GM04504 (cell line): ENCODE results near the gene RMDN2.
A peak's percentile ranks its signal among the peaks of the same experiment; 100 is the strongest.

ENCODE experiments used
- DNase-seq: peaks from one replicate; pipeline ENCODE4 v3.0.0-alpha.2; 2012; ENCODE audit warnings: low read depth

The RMDN2 gene, protein sequence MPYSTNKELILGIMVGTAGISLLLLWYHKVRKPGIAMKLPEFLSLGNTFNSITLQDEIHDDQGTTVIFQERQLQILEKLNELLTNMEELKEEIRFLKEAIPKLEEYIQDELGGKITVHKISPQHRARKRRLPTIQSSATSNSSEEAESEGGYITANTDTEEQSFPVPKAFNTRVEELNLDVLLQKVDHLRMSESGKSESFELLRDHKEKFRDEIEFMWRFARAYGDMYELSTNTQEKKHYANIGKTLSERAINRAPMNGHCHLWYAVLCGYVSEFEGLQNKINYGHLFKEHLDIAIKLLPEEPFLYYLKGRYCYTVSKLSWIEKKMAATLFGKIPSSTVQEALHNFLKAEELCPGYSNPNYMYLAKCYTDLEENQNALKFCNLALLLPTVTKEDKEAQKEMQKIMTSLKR

DNA sequence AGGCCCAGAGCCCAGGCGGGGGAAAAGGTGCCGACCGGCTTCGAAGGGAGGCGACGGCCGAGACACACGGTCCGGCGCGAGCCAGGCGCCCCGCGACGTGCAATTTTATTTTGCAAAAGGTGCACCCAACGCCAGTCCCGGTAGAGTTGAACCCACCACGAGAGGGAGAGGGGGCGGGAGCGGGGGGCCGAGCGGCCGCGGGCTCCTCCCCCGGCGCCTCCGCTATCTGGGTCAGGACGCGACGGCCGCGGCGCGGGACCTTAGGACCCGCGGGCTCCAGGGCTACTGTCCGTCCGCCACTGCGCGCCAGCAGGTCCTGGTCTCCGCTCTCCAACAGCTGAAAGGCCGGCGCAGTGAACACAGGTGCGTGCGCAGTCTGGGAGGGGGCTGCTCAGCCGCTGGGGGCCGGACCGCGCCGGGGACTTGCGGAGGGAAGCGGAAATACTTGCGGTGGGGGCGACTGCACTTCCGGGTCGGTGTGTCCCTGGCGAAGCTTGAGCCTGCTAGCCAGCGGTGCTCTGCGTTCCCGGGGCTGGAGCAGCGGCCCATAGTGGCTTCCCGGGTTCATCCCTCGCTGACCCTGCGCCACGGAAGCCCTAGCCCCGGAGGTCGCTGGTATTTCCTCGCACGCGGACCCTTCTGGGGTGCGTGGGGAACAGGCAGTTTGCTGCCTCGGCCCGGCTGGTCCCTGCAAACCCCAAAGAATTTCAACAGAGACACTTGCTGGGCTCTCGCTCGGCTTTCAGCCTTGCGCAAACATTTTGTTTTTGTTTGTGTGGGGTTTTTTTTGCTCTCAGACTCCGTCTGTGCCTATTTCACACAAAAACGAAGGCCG is at the start of gene RMDN2:
RMDN2 (plus strand) TSS at position 225 of the 835 bp plus-strand sequence. CDS start 3,991 bp downstream, outside the sequence.
- DNase-seq: peak; percentile 71

DNA sequence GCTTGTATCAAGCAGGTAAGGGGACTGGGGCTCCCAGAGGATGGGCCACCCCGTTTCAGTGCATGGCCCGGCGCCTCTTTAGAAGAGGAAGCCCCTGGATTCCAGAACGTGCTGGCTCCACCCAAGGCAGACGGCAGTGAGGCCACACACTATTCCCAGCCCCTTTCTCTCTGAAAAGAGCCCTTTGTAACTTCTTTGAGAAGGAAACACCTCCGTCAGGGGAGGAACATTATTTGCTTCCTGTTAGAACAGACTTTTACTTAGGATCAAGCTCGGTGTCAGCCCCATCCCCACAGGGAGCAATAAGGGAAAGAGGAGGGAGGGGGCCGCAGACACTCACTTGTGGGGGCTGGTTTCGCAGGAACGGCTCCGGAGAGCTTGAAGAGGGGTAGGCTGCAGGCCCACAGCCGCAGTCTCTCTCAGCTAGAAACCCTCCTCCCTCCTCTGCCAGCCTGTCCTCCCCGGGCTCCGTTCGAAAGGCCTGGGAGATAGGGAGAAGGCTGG is 49.6 kb upstream of the RMDN2 start:
- no peak for DNase-seq

DNA sequence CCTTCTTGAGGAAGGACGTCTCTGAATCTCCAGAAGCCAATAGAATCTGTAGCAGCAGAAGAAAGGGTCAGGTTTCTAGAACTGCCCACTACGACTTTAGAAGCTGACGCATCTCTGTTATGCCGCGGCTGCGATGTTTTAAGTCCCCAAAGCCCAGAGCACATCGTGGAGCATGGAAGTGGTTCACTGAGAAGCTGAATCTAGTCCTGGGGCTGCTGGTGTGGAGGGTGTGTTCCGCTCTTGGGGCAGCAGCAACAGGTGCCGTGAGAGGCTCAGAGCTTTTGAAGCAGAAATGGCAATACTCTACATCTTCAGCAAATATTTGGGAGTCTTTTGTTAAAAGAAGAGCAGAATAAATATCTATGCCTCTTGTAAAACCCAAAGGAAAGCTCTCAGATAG is 48.9 kb upstream of the RMDN2 start:
- no peak for DNase-seq

DNA sequence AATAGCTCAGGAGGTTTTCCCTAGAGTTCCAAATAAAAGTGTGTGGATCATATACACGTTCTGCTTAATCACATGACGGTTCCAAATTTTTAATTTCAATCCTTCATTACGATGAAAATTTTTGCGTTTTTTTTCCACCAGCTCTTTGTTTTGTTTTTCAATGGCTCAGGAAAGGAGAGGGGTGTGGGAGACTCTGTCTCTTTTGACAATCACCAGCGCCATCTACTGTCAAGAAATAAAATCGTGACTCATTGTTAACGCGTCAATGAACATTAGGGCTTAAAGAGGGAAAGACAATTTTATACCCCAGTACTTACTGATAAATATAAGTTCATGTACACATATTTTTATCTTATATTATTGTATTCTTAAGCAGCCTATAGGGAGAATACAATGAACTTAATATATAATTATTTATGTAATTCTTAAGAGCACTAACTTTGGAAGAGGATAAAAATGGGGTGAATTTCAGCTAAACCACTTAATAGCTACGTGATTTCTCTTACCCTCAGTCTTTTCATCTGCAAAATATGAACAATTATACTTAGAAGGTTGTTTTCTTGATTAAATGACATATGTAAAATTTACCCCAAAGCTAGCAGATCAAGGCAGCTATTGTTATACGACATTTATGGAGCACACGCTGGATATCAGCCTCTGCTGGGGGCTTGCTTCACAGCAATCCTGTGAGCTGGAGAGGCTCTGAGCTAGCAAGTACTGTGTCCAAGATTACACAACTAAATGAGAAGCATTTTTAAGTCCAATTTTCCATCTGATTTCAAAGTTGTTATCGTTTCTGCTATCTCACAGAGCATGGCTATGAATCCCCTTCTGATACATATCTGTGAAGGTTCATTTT is 47.4 kb upstream of the RMDN2 start:
- no peak for DNase-seq

DNA sequence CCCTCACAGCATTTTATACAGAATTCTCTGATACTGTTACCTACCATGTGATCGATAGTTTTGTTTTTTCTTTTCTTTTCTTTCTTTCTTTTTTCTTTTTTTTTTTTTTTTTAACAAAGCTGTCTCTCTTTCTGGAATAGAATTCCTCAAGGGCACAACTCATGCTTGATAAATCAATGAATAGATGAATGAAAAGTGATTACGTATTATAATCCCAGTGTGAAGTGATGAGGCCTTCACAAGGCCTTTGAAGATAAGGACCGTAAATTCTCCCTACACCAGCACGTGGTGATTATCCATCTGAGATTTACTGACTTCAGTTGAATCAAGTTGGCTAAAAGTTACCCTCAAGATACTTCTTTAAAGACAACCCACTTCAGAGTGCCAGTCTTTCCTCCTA is 46.6 kb upstream of the RMDN2 start:
- DNase-seq: no peak

DNA sequence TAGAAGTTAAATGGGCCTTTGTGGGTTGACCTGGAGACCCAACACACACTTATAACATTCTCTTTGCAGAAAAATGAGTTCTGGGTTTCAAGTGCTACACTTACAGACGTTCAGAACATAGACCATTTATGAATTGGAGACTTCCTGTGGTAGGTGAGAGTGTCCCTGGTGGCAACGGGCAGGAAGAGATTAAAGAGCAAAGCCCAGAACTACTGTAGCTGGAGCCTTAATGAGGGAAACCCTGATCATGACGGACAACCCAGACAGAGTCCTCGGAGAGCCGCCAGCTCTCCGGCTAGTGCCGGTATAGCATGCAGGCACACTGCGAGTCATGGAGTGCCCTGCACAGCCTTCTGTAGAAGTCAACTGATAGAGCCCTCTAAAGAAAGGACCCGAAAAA is 44.5 kb upstream of the RMDN2 start:
- no peak for DNase-seq

DNA sequence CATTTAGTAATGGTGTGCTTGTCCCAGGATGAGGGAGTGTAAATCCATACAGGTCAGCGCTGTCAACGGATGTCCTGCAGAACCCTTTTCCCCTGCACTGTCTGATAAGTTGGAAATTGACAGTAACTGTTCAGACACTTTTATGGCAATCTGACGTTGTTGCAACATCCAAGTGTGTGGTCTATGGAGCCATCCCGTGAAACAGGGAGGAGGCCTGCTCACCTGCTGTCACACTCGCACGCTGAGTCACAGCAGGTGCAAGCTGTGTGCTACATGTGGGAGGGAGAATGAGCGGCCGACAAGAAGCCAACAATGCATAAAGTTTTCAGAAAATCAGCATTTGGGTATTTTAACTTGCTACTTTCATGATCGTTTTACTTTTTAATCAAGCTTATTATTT is 43.7 kb upstream of the RMDN2 start:
- no peak for DNase-seq

DNA sequence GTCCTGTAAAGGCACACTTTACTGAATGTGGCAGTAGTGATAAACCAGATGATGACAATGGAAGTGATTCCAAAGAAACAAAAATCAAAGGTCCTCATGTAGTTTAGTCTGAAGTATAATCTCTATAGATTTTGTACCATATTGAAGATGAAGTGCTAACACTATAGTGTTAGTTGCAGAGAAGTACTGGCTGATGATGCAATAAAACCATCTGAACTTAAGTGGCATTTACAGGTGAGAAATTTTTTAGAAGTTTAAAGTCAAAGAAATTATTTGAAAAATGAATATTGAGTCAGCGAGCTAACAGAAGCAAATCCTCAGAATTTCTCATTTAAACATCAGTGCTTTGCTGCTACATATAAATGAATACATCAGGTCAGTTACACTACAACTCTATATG is 43.1 kb upstream of the RMDN2 start:
- no peak for DNase-seq

DNA sequence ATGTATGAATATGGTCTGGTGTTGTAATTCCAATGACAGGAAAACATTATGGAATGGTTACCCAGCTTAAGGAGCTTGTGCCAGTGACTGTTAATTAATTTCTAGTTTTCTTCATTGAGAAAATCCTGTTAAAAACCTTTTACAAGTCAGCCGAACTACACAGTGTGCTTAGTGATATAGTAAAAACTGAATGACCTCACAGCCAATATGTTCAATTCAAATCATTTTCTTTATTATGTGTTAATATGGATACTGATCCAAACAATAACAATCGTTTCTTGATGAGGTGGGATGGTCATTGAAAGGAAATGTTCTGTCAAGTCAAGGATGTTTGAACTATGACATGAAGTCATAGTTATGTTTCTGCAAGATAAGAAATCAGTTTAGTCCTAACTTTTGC is 41.6 kb upstream of the RMDN2 start:
- DNase-seq: no peak

DNA sequence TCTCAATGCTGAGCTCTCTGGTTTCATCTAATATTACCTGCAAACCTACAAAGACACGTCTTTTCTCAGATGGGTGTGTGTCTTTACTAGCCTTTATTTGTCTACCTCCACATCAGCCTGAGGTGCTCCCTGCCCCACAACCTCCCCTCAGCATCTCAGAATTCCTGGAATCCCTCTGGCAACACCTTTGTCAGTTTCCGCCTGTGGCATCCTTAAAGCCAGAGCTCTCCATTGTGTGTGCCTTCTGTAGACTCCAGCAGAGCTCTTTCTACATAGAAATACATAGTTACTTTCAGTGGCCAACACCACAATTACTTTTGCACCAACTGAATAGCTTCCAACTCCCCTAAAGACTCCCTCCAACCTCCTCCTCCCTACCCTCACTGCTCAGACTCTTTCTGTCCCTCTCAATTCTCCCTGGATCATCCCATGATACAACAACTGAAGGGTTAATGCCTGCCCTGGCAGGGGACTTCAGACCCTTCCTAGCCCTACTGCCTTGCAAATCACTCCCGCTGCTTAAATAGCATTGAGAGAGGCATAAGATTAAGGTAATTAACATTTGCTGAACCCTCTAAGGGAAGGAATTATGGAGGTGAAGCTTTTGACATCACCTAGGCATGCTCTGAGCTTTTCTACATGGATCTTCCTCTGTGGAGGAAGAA is 39.6 kb upstream of the RMDN2 start:
- no peak for DNase-seq

DNA sequence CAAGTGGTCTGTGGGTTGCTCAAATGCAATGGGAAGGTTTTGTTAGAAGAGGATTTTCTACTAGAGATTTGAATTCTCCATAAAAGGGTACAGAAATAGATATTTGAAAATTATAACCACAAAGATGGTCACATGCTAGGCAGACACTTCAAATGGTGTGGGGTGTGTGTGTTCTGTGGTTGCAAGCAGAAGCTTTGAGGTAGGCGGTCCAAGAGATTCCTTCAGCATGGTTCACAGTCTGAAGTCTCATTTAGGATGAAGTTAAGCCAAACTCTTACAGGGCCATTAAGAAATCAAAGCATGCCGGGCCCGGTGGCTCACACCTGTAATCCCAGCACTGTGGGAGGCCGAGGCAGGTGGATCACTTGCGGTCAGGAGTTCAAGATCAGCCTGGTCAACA is 38.3 kb upstream of the RMDN2 start:
- peak; percentile 54 for DNase-seq

DNA sequence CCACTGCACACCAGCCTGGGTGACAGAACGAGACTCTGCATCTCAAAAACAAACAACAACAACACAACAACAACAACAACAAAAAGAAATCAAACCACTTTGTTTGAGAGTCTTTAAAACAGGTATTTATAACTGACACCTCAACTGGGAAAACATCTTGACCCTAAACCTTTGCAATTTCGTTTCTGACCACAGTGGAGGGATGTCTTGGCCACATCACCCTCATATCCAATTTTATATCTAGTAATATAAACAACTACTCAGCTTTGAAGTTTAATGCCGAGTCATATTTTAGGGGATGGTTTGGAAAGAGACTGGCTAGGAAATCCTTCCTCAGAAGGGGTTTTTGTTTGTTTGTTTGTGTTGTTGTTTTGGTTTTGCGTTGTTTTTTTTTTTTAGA is 37.8 kb upstream of the RMDN2 start:
- no peak for DNase-seq

DNA sequence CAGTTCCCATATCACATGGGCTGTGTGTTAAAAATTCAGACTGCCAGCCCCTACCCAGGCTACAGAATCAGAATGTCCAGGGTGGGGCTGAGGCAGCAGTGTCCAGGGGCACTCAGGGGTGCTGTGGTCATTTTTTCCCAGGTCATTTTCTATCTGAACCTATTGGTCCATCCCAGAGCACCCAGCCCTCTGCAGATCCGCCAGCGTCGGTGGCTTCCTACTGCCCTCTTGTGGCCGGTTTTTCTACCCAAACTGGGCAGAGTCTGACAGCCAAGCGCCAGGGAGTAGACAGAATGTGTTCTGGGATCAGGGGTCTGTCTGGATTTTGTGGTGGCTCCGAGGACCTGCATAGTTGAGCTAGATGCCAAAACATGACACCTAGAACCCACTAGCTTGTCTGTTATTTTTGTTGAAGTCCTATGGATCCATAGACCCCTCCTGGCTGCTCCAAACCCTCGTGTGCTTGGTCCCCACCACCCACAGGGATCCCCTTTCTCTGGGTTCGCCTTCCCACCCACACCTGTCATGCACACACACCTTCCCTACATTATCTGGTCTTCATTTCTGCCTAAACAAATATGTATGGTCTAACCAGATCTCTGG is 34.1 kb upstream of the RMDN2 start:
- peak; percentile 44 for DNase-seq

DNA sequence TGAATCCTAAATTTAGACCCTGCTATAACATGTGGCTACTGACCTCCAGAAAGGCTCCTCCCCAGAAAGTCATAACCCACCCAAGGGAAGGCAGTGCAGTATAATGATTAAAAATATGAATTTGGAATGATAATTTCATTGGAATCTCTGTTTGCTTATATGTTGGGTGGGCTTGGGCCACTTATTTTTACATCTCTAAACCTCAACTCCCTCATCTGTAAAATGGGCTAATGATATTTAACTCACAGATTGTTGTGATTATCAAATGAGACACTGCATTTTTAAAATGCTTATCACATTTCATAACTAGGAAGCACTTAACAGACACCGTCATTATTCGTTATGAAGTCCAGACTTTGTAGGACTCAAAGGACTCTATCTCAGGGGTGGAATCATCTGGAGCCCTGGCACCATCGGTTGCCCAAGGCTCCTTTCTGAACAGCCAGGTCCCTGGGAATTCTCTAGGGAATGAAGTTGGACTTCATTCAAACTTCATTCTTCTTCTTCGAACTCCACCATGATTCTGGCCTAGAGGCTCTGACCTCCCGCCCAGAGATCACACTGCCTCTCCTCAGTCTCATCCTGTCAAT is 33.1 kb upstream of the RMDN2 start:
- no peak for DNase-seq

DNA sequence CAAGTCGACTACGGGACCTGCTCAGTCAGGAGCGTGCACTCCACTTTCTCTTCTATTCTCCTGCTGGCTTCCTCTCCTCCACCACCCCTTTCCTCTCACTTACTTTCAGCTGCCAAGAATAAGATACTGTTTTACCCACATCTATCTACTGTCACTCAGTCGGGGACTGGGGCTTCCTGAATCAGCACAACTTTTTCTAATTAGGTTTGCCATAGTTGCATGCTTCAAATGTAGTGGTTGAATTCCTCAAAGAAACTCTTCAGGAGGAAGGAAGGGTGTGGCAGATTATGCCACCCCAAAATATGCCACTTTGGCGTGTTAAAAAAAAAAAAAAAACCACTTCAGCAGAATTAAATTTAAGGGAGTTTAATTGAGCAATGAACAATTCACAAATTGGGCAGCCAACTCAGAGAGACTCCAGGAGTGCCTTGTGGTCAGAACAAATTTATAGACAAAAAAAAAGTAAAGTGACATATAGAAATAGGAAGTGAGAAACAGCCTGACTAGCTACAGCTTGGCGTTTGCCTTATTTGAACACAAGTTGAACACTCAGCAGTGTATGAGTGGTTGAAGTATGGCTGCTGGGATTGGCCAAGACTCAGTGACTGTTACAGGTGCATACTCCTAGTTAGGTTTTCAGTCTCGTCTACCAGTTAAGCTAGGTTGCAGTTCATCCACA is 32.5 kb upstream of the RMDN2 start:
- DNase-seq: no peak

DNA sequence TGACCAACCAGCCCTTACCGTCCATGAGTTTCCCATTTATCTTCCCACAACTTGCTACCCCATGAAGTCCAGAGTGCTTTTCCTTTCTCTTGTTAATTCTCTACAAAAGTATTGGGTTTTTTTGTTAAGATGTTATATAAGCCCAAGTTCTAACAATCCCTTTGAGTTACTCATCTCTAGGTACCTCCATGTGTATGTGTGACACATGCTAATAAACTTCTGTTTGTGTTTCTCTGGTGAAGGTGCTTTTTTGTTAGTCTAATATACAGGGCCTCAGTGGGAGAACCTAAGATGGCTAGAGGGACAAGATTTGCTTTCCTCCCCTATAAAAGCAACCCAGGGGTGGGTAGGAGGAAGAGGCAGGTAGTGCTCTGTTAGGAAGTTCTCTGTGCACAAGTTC is 31.8 kb upstream of the RMDN2 start:
- no peak for DNase-seq

DNA sequence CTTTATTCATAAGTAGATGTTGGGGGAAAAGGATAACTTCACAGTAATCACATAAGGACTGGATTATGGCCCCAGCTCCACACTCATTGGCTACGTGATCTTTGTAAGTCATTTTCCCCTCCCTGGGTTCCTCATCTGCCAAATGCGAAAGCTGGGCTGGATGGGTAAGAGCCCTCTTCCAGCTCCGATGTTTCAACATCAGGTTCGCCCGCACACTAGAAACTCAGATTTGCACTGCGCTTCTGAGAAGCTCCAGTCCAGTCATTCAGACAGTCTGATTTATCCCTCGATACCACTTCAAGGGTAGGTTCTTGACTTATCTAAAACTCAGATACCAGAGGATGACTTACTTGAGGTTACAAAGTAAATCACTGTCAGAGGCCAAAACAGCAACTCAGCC is 31.0 kb upstream of the RMDN2 start:
- no peak for DNase-seq

DNA sequence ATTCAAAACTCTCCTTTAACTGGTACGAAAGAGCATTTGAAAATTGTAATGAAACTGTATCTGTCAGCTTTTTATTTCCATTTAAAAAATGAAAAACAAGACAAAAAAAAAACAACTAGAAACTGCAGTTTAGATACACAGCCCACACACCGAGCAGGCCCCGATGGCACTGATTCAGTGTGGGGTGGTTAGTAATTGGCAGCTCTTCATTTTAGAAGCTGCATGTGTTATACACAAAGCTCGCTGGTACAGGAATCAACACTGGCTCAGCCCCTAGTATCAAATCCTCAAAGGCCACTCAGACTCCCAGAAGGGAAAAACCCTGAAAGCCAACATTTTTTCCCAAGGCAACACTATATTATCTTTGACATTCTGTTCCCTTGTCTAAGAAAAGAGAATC is 30.5 kb upstream of the RMDN2 start:
- DNase-seq: no peak

DNA sequence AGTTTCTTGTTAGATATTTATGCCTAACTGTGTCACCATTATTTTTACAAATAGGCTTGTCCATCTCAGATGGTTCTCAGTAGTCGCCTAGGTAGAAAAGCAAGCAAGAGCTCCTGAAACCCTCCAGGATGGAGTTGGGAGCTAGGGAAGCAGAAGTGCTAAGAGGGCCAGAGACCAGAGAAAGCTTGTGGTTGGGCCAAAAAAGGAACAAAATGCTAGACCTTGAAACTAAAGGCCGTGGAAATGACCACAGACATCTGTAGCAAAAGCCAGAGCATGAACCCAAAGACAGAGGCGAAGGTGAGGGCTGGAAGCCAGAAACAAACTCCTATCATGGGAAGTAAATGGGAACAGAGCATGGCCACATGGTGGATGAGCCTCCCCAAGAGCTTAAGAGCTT is 29.9 kb upstream of the RMDN2 start:
- DNase-seq: no peak

DNA sequence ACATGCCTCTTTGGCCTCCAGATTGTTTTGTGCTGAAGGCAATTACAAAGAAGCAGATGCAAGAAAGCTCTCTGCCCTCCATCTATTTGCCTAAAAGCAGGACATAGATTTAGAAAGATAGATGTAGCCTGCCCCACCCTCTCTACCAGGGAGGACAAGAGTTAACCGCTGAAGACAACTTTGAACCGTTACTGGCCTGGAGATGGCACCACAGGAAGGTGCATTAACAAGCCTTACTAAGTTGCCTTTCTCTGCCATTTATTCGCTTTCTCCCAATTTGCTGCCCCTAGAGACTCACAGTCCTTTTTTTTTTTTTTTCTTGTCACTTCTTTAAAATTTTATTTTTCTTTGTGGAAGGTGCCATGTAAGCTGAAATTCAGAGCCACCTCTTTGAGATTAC is 28.8 kb upstream of the RMDN2 start:
- no peak for DNase-seq
